ENCODE measurements around the gene PRKN.

The PRKN gene

DNA sequence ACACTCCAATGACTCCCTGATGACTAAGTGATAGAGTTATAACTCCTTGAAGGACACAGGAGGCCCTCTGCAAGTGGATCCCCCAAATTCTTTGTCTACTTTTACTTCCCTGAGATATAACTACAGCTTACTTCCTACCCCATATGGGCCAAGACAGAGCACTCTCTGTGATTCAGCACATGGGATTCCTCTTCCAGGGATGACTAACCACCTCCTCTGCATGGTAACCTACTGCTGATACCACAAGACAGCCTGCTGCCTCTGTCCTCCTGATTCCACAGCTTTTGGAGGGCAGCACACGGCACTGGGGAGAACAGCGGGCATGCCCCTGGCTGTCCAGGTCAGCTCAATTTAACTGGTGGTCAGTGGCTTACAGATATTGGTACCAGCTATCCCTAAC is 778.0 kb downstream of the PRKN start:
- TF ChIP-seq, protein P1, sequence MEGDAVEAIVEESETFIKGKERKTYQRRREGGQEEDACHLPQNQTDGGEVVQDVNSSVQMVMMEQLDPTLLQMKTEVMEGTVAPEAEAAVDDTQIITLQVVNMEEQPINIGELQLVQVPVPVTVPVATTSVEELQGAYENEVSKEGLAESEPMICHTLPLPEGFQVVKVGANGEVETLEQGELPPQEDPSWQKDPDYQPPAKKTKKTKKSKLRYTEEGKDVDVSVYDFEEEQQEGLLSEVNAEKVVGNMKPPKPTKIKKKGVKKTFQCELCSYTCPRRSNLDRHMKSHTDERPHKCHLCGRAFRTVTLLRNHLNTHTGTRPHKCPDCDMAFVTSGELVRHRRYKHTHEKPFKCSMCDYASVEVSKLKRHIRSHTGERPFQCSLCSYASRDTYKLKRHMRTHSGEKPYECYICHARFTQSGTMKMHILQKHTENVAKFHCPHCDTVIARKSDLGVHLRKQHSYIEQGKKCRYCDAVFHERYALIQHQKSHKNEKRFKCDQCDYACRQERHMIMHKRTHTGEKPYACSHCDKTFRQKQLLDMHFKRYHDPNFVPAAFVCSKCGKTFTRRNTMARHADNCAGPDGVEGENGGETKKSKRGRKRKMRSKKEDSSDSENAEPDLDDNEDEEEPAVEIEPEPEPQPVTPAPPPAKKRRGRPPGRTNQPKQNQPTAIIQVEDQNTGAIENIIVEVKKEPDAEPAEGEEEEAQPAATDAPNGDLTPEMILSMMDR (IDR thresholded peaks at IDR 0.05; ENCODE audit: poor library complexity, severe bottlenecking) = no peak
- ATAC-seq (ENCODE audit: low read depth) (no peak), DNase-seq (ENCODE audit: low spot score) (no peak)
- no peak overlapping the region for H3K4me3 ChIP-seq (ENCODE audit: severe bottlenecking)
- no peaks in the 10 kb centered on the region for H3K9me3 ChIP-seq (ENCODE audit: severe bottlenecking)
- H3K4me1 ChIP-seq (ENCODE audit: insufficient read depth, poor library complexity, severe bottlenecking) = no peaks in the 10 kb centered on the region
- no peaks in the 10 kb centered on the region for H3K36me3 ChIP-seq (ENCODE audit: low read depth)
- H3K27ac ChIP-seq (ENCODE audit: poor library complexity, severe bottlenecking) = no peak overlapping the region
- H3K27me3 ChIP-seq (ENCODE audit: insufficient read depth, poor library complexity, severe bottlenecking) = no peaks in the 10 kb centered on the region

- no peaks in the 10 kb centered on the region for H3K4me1 ChIP-seq (ENCODE audit: insufficient read depth, poor library complexity, severe bottlenecking)
- no peak overlapping the region for H3K27ac ChIP-seq (ENCODE audit: poor library complexity, severe bottlenecking)
- H3K4me3 ChIP-seq (ENCODE audit: severe bottlenecking) = no peak overlapping the region
- TF ChIP-seq, protein P1 (IDR thresholded peaks at IDR 0.05; ENCODE audit: poor library complexity, severe bottlenecking) = no peak
- no peaks in the 10 kb centered on the region for H3K27me3 ChIP-seq (ENCODE audit: insufficient read depth, poor library complexity, severe bottlenecking)
- no peak for ATAC-seq (ENCODE audit: low read depth)
- no peaks in the 10 kb centered on the region for H3K9me3 ChIP-seq (ENCODE audit: severe bottlenecking)
- no peaks in the 10 kb centered on the region for H3K36me3 ChIP-seq (ENCODE audit: low read depth)
- no peak for DNase-seq (ENCODE audit: low spot score)
Measured at GRCh38 chr6:161948462-161948861, 779.1 kb downstream of the PRKN start.

DNA sequence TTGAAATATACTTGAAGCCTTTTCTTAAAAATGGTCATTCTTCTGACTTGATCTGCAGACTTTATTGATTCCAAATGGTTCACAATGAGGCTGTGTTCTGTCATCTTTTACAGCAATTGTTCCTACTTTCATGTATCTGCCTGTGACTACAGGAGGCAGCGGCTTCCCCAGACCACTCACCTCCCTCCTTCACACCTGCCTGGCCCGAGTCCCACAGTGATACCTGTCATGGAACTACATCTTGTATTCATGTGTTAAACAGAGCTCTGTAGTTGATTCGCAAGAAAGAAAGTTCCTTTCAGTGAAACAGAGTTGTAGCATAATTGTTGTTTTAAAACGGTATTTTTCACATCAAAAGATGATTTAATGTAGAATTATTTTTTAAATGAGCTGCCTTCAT is 780.2 kb downstream of the PRKN start:
- H3K9me3 ChIP-seq (ENCODE audit: severe bottlenecking) = no peaks in the 10 kb centered on the region
- no peak overlapping the region for H3K4me3 ChIP-seq (ENCODE audit: severe bottlenecking)
- DNase-seq (ENCODE audit: low spot score) (no peak), ATAC-seq (ENCODE audit: low read depth) (no peak)
- TF ChIP-seq, protein P1 (IDR thresholded peaks at IDR 0.05; ENCODE audit: poor library complexity, severe bottlenecking) = no peak
- H3K27ac ChIP-seq (ENCODE audit: poor library complexity, severe bottlenecking) = no peak overlapping the region
- no peaks in the 10 kb centered on the region for H3K4me1 ChIP-seq (ENCODE audit: insufficient read depth, poor library complexity, severe bottlenecking)
- no peaks in the 10 kb centered on the region for H3K36me3 ChIP-seq (ENCODE audit: low read depth)
- H3K27me3 ChIP-seq (ENCODE audit: insufficient read depth, poor library complexity, severe bottlenecking) = no peaks in the 10 kb centered on the region

DNA sequence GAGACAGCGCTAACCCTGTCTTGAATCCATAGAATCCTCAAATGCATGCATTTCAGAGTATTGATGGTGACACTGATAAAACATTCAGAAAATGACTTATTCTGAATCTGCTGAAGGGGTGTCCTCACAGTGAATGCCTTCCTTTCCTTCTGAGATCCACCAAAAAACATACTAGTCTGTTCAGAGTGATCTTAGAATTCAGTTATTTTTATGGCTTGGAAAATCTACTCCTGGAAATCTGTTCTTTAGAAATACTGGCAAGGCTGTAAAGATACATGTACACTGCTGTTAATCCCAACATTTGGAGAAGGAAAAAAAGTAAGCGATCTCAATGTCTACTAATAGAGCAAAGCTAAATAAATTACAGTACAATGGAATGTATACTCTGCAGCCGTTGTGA is 781.1 kb downstream of the PRKN start:
- Histone ChIP-seq H3K27me3 (ENCODE audit: insufficient read depth, poor library complexity, severe bottlenecking) (no peaks in the 10 kb centered on the region), H3K36me3 (ENCODE audit: low read depth) (no peaks in the 10 kb centered on the region), H3K4me3 (ENCODE audit: severe bottlenecking) (no peak overlapping the region), H3K4me1 (ENCODE audit: insufficient read depth, poor library complexity, severe bottlenecking) (no peaks in the 10 kb centered on the region), H3K27ac (ENCODE audit: poor library complexity, severe bottlenecking) (no peak overlapping the region), H3K9me3 (ENCODE audit: severe bottlenecking) (no peaks in the 10 kb centered on the region)
- no peak for ATAC-seq (ENCODE audit: low read depth)
- TF ChIP-seq, protein P1 (IDR thresholded peaks at IDR 0.05; ENCODE audit: poor library complexity, severe bottlenecking) = no peak
- no peak for DNase-seq (ENCODE audit: low spot score)

DNA sequence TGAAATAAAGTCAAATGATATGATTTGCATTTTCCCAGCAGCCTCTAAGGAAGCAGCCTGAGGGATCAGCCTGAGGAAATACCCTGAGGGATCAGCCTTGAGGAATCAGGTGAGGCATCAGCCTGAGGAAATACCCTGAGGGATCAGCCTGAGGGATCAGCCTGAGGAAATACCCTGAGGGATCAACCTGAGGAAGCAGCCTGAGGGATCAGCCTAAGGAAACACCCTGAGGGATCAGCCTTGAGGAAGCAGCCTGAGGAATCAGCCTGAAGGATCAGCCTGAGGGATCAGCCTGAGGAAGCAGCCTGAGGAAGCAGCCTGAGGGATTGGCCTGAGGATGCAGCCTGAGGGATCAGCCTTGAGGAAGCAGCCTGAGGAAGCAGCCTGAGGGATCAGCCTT is 784.0 kb downstream of the PRKN start:
- Histone ChIP-seq H3K4me3 (ENCODE audit: severe bottlenecking) (no peak overlapping the region), H3K27me3 (ENCODE audit: insufficient read depth, poor library complexity, severe bottlenecking) (no peaks in the 10 kb centered on the region), H3K9me3 (ENCODE audit: severe bottlenecking) (no peaks in the 10 kb centered on the region), H3K27ac (ENCODE audit: poor library complexity, severe bottlenecking) (no peak overlapping the region), H3K4me1 (ENCODE audit: insufficient read depth, poor library complexity, severe bottlenecking) (no peaks in the 10 kb centered on the region), H3K36me3 (ENCODE audit: low read depth) (no peaks in the 10 kb centered on the region)
- DNase-seq (ENCODE audit: low spot score) (no peak), ATAC-seq (ENCODE audit: low read depth) (no peak)
- TF ChIP-seq, protein P1 (IDR thresholded peaks at IDR 0.05; ENCODE audit: poor library complexity, severe bottlenecking) = no peak
